ENCODE data around the gene WDR3.
"Not testable (repeated sequence)": the region's sequence is repeated elsewhere in the genome, so short reads cannot be mapped to it uniquely, and the experiment has no call there.

The WDR3 gene

GRCh38 chr1:117904485-117904884, 25.1 kb upstream of the WDR3 start:
- H3K9me3 ChIP-seq (ENCODE audit: control insufficient read depth in 2 of 2, low read length in 2 of 2) = no peaks in the 10 kb centered on the region
- H3K27me3 ChIP-seq (ENCODE audit: control insufficient read depth in 1 of 2, insufficient read depth in 2 of 2, low read length in 2 of 2) = no peaks in the 10 kb centered on the region
- no peaks in the 10 kb centered on the region for H3K4me1 ChIP-seq (ENCODE audit: control insufficient read depth, insufficient read depth, low read length)
- H3K4me3 ChIP-seq (ENCODE audit: low read length in 2 of 2) = no peak overlapping the region
- no peak overlapping the region for H3K9ac ChIP-seq (ENCODE audit: low read length in 2 of 2)
- H3K27ac ChIP-seq (ENCODE audit: low read length) = no peak overlapping the region
- H3K36me3 ChIP-seq (ENCODE audit: control insufficient read depth in 2 of 2, insufficient read depth in 2 of 2, low read length in 2 of 2) = peaks cover 15 to 28% of the 10 kb centered on the region in 2 donors

GRCh38 chr1:117905019-117905418, 24.5 kb upstream of the WDR3 start:
- Histone ChIP-seq H3K4me3 (ENCODE audit: low read length in 2 of 2) (no peak overlapping the region), H3K9ac (ENCODE audit: low read length in 2 of 2) (no peak overlapping the region), H3K36me3 (ENCODE audit: control insufficient read depth in 2 of 2, insufficient read depth in 2 of 2, low read length in 2 of 2) (peaks cover 15 to 29% of the 10 kb centered on the region in 2 donors), H3K27ac (ENCODE audit: low read length) (no peak overlapping the region), H3K4me1 (ENCODE audit: control insufficient read depth, insufficient read depth, low read length) (no peaks in the 10 kb centered on the region), H3K27me3 (ENCODE audit: control insufficient read depth in 1 of 2, insufficient read depth in 2 of 2, low read length in 2 of 2) (no peaks in the 10 kb centered on the region), H3K9me3 (ENCODE audit: control insufficient read depth in 2 of 2, low read length in 2 of 2) (no peaks in the 10 kb centered on the region)

- no peak overlapping the region for H3K9ac ChIP-seq (ENCODE audit: low read length in 2 of 2)
- no peaks in the 10 kb centered on the region for H3K9me3 ChIP-seq (ENCODE audit: control insufficient read depth in 2 of 2, low read length in 2 of 2)
- H3K4me1 ChIP-seq (ENCODE audit: control insufficient read depth, insufficient read depth, low read length) = no peaks in the 10 kb centered on the region
- peaks cover 14 to 56% of the 10 kb centered on the region in 2 donors for H3K36me3 ChIP-seq (ENCODE audit: control insufficient read depth in 2 of 2, insufficient read depth in 2 of 2, low read length in 2 of 2)
- H3K27me3 ChIP-seq (ENCODE audit: control insufficient read depth in 1 of 2, insufficient read depth in 2 of 2, low read length in 2 of 2) = no peaks in the 10 kb centered on the region
- H3K27ac ChIP-seq (ENCODE audit: low read length) = no peak overlapping the region
- H3K4me3 ChIP-seq (ENCODE audit: low read length in 2 of 2) = no peak overlapping the region
These were observed 18.5 kb upstream of the WDR3 start for GRCh38 chr1:117911051-117911450.

GRCh38 chr1:117919376-117919775, 10.2 kb upstream of the WDR3 start:
- no peaks in the 10 kb centered on the region for H3K27me3 ChIP-seq (ENCODE audit: control insufficient read depth in 1 of 2, insufficient read depth in 2 of 2, low read length in 2 of 2)
- no peak overlapping the region for H3K4me3 ChIP-seq (ENCODE audit: low read length in 2 of 2)
- no peak overlapping the region for H3K9ac ChIP-seq (ENCODE audit: low read length in 2 of 2)
- peaks cover 10 to 30% of the 10 kb centered on the region in 2 donors for H3K36me3 ChIP-seq (ENCODE audit: control insufficient read depth in 2 of 2, insufficient read depth in 2 of 2, low read length in 2 of 2)
- no peaks in the 10 kb centered on the region for H3K9me3 ChIP-seq (ENCODE audit: control insufficient read depth in 2 of 2, low read length in 2 of 2)
- no peaks in the 10 kb centered on the region for H3K4me1 ChIP-seq (ENCODE audit: control insufficient read depth, insufficient read depth, low read length)
- H3K27ac ChIP-seq (ENCODE audit: low read length) = no peak overlapping the region

GRCh38 chr1:117921991-117922390, 7.5 kb upstream of the WDR3 start:
- H3K9me3 ChIP-seq (ENCODE audit: control insufficient read depth in 2 of 2, low read length in 2 of 2) = no peaks in the 10 kb centered on the region
- no peaks in the 10 kb centered on the region for H3K4me1 ChIP-seq (ENCODE audit: control insufficient read depth, insufficient read depth, low read length)
- peaks cover 0 to 15% of the 10 kb centered on the region in 2 donors for H3K36me3 ChIP-seq (ENCODE audit: control insufficient read depth in 2 of 2, insufficient read depth in 2 of 2, low read length in 2 of 2)
- no peaks in the 10 kb centered on the region for H3K27me3 ChIP-seq (ENCODE audit: control insufficient read depth in 1 of 2, insufficient read depth in 2 of 2, low read length in 2 of 2)
- H3K4me3 ChIP-seq (ENCODE audit: low read length in 2 of 2) = no peak overlapping the region
- no peak overlapping the region for H3K27ac ChIP-seq (ENCODE audit: low read length)
- no peak overlapping the region for H3K9ac ChIP-seq (ENCODE audit: low read length in 2 of 2)

GRCh38 chr1:117922717-117923116, 6.8 kb upstream of the WDR3 start:
- not testable (repeated sequence) for H3K9ac ChIP-seq (ENCODE audit: low read length in 2 of 2); H3K4me1 ChIP-seq (ENCODE audit: control insufficient read depth, insufficient read depth, low read length); H3K9me3 ChIP-seq (ENCODE audit: control insufficient read depth in 2 of 2, low read length in 2 of 2); H3K27ac ChIP-seq (ENCODE audit: low read length); H3K4me3 ChIP-seq (ENCODE audit: low read length in 2 of 2); H3K27me3 ChIP-seq (ENCODE audit: control insufficient read depth in 1 of 2, insufficient read depth in 2 of 2, low read length in 2 of 2)
- H3K36me3 ChIP-seq (ENCODE audit: control insufficient read depth in 2 of 2, insufficient read depth in 2 of 2, low read length in 2 of 2) = peaks cover 0 to 11% of the 10 kb centered on the region in 2 donors

GRCh38 chr1:117925981-117926380, 3.6 kb upstream of the WDR3 start:
- Histone ChIP-seq H3K36me3 (ENCODE audit: control insufficient read depth in 2 of 2, insufficient read depth in 2 of 2, low read length in 2 of 2) (no peaks in the 10 kb centered on the region), H3K9ac (ENCODE audit: low read length in 2 of 2) (no peak overlapping the region), H3K9me3 (ENCODE audit: control insufficient read depth in 2 of 2, low read length in 2 of 2) (no peaks in the 10 kb centered on the region), H3K27me3 (ENCODE audit: control insufficient read depth in 1 of 2, insufficient read depth in 2 of 2, low read length in 2 of 2) (no peaks in the 10 kb centered on the region), H3K27ac (ENCODE audit: low read length) (no peak overlapping the region), H3K4me3 (ENCODE audit: low read length in 2 of 2) (no peak overlapping the region), H3K4me1 (ENCODE audit: control insufficient read depth, insufficient read depth, low read length) (peaks cover 13% of the 10 kb centered on the region)

- Histone ChIP-seq H3K27me3 (ENCODE audit: control insufficient read depth in 1 of 2, insufficient read depth in 2 of 2, low read length in 2 of 2) (no peaks in the 10 kb centered on the region), H3K4me1 (ENCODE audit: control insufficient read depth, insufficient read depth, low read length) (peaks cover 14% of the 10 kb centered on the region), H3K27ac (ENCODE audit: low read length) (peak overlapping the region; percentile 58), H3K9me3 (ENCODE audit: control insufficient read depth in 2 of 2, low read length in 2 of 2) (no peaks in the 10 kb centered on the region), H3K4me3 (ENCODE audit: low read length in 2 of 2) (peak overlapping the region; percentile 94 to 100), H3K36me3 (ENCODE audit: control insufficient read depth in 2 of 2, insufficient read depth in 2 of 2, low read length in 2 of 2) (no peaks in the 10 kb centered on the region), H3K9ac (ENCODE audit: low read length in 2 of 2) (peak overlapping the region; percentile 76 to 86)
These were observed 627 bp upstream of the WDR3 start for GRCh38 chr1:117928881-117929342.

- peak overlapping the region; percentile 78 to 86 for H3K9ac ChIP-seq (ENCODE audit: low read length in 2 of 2)
- peaks cover 14% of the 10 kb centered on the region for H3K4me1 ChIP-seq (ENCODE audit: control insufficient read depth, insufficient read depth, low read length)
- H3K27me3 ChIP-seq (ENCODE audit: control insufficient read depth in 1 of 2, insufficient read depth in 2 of 2, low read length in 2 of 2) = no peaks in the 10 kb centered on the region
- peaks cover 4% of the 10 kb centered on the region in 2 donors for H3K36me3 ChIP-seq (ENCODE audit: control insufficient read depth in 2 of 2, insufficient read depth in 2 of 2, low read length in 2 of 2)
- no peaks in the 10 kb centered on the region for H3K9me3 ChIP-seq (ENCODE audit: control insufficient read depth in 2 of 2, low read length in 2 of 2)
- no peak overlapping the region for H3K27ac ChIP-seq (ENCODE audit: low read length)
- peak overlapping the region; percentile 94 to 100 for H3K4me3 ChIP-seq (ENCODE audit: low read length in 2 of 2)
These were observed 571 bp downstream of the WDR3 start for GRCh38 chr1:117930173-117930447.

GRCh38 chr1:117930484-117930883, 945 bp downstream of the WDR3 start:
- Histone ChIP-seq H3K9ac (ENCODE audit: low read length in 2 of 2) (peak overlapping the region; percentile 78 to 86), H3K27me3 (ENCODE audit: control insufficient read depth in 1 of 2, insufficient read depth in 2 of 2, low read length in 2 of 2) (no peaks in the 10 kb centered on the region), H3K4me1 (ENCODE audit: control insufficient read depth, insufficient read depth, low read length) (peaks cover 14% of the 10 kb centered on the region), H3K9me3 (ENCODE audit: control insufficient read depth in 2 of 2, low read length in 2 of 2) (no peaks in the 10 kb centered on the region), H3K27ac (ENCODE audit: low read length) (no peak overlapping the region), H3K4me3 (ENCODE audit: low read length in 2 of 2) (peak overlapping the region; percentile 94 to 100), H3K36me3 (ENCODE audit: control insufficient read depth in 2 of 2, insufficient read depth in 2 of 2, low read length in 2 of 2) (peaks cover 4% of the 10 kb centered on the region in 2 donors)

GRCh38 chr1:117932576-117932975, 3.0 kb downstream of the WDR3 start:
- H3K27me3 ChIP-seq (ENCODE audit: control insufficient read depth in 1 of 2, insufficient read depth in 2 of 2, low read length in 2 of 2) = no peaks in the 10 kb centered on the region
- H3K4me3 ChIP-seq (ENCODE audit: low read length in 2 of 2) = no peak overlapping the region
- H3K9ac ChIP-seq (ENCODE audit: low read length in 2 of 2) = no peak overlapping the region
- H3K9me3 ChIP-seq (ENCODE audit: control insufficient read depth in 2 of 2, low read length in 2 of 2) = no peaks in the 10 kb centered on the region
- no peak overlapping the region for H3K27ac ChIP-seq (ENCODE audit: low read length)
- H3K36me3 ChIP-seq (ENCODE audit: control insufficient read depth in 2 of 2, insufficient read depth in 2 of 2, low read length in 2 of 2) = peaks cover 4 to 8% of the 10 kb centered on the region in 2 donors
- H3K4me1 ChIP-seq (ENCODE audit: control insufficient read depth, insufficient read depth, low read length) = peaks cover 14% of the 10 kb centered on the region

All from stomach smooth muscle (tissue), 2 donors.